Measurements from ENCODE around the gene KRT222.

The KRT222 gene

DNA sequence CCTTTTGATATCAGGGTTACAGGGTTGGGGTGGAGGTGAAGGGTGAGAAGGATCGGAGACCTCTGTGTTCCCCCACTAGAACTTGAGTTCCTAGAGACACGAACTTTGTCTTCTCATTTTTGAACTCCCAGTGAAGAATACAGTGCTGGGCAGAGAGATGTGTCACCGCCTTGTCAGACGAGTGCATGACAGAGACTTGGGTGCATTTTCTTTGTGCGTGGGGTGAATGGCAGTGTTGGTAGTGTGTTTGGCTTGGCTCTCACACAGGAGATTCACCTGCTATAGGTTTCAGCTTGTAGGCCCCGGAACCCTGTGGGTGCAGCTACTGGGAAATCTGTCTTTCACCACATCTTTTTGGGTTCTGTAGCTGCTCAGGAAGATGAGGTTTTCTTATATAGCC is 59.7 kb downstream of the KRT222 start:
- H3K4me3 ChIP-seq (ENCODE audit: low read length): no peak overlapping the region
- DNase-seq (ENCODE audit: low read depth): no peak
- TF ChIP-seq, protein P1, sequence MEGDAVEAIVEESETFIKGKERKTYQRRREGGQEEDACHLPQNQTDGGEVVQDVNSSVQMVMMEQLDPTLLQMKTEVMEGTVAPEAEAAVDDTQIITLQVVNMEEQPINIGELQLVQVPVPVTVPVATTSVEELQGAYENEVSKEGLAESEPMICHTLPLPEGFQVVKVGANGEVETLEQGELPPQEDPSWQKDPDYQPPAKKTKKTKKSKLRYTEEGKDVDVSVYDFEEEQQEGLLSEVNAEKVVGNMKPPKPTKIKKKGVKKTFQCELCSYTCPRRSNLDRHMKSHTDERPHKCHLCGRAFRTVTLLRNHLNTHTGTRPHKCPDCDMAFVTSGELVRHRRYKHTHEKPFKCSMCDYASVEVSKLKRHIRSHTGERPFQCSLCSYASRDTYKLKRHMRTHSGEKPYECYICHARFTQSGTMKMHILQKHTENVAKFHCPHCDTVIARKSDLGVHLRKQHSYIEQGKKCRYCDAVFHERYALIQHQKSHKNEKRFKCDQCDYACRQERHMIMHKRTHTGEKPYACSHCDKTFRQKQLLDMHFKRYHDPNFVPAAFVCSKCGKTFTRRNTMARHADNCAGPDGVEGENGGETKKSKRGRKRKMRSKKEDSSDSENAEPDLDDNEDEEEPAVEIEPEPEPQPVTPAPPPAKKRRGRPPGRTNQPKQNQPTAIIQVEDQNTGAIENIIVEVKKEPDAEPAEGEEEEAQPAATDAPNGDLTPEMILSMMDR (conservative IDR thresholded peaks at IDR 0.05; ENCODE audit: low read depth, low read length): no peak
